GM21447 (cell line): ENCODE results near the gene APCDD1L.

ENCODE experiments used
- ATAC-seq: cut with Tn5 transposase; IDR thresholded peaks from one replicate; pipeline ENCODE4 v1.9.1; 2021; ENCODE audit not compliant: unreplicated experiment

Gene APCDD1L

DNA sequence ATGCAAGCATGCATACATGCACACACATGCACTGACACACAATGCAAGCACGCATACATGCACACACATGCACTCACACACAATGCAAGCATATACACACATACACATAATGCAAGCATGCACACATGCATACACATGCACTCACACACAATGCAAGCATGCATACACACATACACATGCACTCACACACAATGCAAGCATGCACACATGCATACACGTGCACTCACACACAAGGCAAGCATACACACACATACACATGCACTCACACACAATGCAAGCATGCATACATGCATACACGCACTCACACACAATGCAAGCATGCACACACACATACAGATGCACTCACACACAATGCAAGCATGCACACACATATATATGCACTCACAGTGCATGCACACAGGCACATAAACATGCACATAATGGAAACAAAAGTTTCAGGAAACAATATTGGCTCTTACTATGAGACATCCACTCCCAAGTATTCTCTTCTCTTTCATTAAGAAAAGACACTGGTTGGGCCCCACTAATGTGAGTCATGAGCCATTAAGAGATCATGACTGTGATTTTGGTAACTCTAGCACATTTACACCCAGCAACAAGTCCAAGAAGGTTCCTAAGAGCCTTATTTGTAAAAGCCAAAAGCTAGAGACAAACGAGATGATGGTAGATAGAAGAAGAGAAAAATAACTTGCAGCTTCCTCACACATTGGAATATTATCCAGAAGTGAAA is 22.2 kb downstream of the APCDD1L start:
- ATAC-seq, result no peak

DNA sequence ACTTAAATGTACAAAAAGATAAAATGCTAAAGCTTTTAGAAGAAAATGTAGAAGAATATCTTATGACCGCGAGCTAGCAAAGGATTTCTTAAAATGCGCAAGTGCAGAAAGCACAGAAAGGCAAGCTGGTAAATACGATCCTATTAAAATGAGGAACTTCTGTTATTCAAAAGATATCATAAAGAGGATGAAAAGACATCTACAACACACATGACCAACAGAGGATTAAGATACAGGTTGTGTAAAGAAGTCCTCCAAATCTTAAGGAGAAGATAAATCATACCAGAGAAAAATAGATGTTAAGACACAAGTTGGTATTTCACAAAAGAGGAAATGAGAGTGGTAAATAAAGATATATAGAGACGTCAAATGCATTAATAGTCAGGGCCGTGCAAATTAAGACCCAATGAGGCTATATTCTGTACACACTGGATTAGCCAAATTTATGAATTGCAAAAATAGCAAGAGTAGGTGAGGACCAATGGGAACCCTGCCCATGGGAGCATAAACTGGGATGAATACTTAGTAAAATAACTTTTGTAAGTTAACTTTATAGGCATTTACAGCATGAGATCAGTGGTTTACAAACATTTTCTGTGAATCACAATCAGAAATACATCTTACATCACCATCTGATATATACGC is 23.0 kb downstream of the APCDD1L start:
- no peak for ATAC-seq

DNA sequence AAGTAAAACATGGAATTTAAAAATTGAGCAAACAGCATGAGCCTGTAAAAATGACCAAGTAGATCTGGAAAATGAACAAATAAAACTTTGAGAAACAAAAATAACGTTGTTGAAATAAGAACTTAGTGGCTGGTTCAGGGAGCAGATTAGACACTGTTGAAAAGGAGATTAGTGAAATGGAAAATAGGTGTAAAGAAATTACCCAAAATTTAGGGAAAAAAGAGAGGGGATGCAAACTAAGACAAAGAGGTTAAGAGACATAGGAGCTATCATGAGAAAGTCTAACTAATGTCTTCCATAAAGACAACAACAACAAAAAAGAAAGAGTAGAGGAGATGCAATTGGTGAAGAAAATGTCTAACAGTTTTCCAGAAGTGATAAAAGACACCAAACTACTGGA is 29.0 kb downstream of the APCDD1L start:
- ATAC-seq, result no peak

DNA sequence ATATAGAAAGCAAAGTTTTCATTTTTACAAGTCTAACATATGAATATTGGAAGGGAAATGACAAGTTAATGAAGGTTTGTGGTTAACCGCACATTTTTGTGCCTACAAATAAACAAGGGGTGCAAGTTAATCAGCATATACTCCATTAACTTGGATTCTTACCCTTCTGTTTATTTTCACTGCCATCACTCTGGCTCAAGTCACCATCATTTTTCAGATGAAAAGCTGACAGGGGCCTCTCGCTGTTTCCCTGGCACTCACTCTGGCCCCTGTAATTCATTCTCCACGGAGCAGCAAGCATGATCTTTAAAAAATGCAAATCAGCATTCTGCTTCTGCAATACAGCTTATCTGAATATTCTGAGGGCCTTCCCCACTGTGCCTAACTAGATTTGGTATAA is 29.8 kb downstream of the APCDD1L start:
- ATAC-seq, result no peak

DNA sequence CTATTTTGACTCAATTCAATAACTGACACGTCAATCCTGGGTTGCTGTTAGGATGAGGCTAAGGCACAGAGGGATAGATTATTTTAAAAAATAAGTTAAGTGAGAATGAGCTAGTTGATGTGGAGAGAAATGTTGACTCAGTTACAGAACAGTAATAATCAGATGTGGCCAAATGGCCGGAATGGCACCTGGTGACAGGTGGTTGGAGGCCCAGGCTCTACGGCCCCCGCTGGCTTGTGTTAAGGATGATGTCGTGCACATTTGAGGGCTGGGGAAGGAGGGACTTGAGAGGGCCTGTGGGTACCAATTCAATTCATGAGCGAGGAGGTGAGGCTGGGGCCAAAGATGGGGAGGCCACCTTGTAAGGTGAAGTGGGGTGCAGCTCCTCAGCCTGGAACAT is 31.7 kb downstream of the APCDD1L start:
- ATAC-seq, result no peak

DNA sequence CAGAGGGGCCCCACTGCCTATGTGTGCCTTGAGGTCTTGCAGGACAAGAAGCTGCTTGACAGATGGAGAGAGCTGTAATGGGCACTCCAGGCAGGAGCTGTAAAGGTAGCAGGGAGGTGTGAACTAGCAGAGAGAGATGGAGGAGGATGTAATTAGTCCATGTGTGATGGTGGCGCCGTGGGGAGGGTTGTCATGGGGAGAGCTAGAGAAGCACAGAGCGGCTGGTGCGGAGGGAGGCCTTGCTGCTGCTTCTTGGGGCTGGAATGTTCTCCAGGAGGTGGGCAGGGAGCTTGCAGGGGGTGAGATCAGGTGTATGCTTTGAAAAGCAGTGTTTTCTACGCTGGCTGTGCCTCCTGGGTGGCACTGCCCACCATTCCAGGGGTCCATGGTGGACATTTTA is 32.1 kb downstream of the APCDD1L start:
- no peak for ATAC-seq

DNA sequence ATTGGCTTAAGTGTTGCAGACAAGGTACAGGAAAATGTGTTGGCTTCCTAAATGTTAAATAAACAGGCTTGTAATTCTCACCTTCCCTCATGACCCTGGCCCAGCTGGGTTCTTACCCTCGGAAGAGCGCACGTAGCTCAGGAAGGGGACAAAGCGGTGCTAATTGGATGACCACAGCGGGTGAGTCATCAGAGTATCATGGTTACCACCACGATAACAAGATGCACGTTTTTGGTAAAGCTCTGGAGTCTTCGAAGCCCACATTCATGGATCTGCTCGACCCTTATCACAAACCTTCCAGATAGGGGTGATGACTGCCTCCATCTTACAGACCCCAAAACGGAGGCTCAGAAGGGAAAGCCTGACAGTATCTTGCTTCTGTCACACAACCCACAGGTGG is 32.8 kb downstream of the APCDD1L start:
- ATAC-seq, result no peak

DNA sequence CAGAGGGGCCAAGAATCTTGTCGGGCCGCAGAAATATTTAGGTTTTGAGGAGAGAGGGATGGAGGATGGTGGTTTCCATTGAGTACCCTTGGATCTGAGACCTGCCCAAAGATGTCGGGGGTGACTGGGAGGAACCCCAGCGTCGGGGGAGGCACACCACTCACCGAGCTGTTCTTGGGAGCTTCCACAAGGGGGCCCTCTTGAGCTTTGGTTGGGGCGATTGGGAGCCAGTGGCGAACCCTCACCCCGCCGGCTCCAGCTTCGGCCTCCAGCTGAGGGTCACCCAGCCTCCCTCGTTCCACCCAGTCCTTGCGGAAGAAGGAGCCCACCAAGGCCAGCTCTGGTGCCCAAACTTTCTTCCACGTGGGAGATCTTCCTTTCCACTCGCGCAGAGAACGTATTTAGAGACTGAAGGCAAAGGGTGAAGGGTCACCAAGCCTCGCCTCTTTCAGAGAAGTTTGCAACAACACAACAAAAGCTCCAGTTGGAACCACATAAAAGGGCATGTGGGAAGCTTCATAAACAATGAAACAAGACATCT is 33.6 kb downstream of the APCDD1L start:
- ATAC-seq, result no peak

DNA sequence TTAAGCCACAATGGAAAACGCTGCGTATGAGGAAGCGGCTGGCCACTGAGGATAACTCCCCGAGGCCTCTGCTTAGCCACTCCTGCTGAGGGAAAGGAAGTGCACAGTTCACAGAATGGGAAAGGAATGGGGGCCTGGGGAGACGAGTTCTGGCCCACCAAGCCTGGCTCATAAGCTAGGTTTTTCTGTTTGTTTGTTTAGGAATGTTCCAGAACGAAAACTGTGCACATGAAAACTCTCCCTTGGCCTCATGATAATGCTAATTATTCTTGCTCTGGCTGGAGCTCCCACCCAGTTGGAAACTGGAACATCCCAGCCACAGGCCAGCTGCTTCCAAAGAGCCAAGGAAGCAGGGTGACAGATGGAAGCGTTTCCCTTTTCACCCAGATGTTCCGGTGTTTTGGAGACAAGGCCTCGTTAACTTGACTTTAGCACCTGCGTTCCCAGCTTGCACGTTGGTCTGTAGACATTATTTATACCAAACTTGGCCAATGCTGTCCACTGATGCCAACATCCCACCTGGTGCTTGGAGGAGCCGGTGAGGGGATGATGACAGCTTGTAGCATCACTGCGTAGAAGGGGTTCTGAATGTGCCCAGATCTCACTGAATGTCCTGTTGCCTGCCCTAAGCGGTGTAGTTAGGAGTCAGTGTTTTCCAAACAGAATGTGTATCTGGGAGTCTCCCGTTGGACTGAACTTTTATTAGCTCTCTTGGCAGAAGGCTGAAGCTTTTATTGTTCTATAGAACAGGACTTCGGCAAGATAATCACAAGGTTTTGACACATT is 34.5 kb downstream of the APCDD1L start:
- ATAC-seq, result no peak

DNA sequence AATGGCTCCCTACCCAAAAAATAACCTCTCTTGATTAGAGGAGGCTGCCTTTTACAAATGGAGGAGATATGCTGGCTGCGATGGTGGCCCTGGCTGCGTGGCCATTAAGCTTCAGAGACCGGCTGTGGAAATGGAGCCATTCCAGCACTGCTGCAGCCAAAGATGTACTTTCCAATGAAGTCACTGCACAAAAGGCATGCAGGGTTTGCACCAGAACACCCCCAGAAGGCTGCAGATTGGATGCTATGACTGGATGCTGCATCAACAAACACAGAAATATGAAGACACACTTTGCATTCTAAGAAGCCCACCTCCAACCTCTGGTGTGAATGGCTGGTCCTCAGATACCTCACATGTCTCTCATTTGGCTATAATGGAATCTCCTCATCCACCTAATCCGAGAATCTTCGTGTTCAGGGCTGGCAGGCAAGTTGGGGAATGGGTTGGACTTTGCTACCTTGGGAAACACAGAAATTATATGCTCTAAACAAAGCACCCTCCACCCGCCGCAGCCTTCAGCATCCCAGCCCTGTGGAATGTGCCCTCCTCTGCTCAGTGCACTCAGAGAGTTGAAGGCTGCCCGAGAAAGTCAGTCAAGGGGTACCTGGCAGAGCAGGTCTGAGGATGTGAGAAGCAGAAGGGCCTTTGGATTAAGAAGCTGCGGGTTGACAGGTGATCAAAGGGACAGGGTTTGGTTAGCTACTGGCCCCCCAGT is 35.3 kb downstream of the APCDD1L start:
- no peak for ATAC-seq

DNA sequence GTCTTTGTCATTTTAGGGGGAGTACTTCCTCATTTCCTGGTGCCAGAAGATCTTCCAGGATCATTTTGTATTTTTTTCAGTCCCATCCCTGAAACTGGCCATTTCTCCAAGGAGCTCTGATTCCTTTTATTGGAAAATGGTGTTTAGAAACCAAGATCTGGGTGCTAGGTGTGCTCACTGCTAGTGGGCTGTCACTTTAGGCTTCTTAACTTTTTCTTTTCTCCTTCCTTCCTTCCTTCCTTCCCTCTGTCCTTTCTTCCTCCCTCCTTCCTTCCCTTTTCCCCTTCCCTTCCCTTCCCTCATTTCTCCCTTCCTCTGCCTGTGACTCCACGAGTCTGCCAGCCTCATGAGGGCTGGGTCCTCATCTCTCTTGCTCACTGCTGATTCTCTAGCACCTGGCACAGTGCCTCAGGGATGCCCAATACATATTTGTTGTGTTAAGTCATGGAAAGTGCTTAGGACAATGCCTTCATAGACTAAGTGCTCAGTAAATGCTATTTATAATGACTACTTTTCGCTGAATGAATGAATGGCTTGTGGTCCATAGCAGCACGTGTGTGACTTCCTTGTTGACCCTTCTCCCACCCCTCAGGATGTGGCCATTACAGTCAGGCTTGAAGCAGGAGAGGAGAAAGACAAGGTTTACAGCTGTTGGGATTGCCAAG is 36.9 kb downstream of the APCDD1L start:
- ATAC-seq, result no peak

DNA sequence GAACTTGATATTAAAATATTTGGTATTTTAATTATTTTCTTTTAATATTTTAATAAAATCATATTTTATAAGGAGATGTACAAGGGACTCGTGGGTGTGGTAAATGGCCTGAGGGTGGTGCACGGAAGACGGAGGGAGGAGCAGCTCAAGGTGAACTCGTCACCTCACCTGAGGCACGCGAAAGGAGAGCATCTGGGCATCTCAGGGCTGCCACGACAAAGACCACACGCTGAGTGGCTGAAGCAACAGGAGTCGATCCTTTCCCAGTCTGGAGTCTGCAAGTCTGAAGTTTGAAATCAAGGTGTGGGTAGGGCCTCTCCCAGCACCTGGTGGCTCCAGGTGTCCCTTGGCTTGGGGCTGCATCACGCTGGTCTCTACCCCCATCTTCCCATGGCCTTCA is 39.7 kb downstream of the APCDD1L start:
- no peak for ATAC-seq

DNA sequence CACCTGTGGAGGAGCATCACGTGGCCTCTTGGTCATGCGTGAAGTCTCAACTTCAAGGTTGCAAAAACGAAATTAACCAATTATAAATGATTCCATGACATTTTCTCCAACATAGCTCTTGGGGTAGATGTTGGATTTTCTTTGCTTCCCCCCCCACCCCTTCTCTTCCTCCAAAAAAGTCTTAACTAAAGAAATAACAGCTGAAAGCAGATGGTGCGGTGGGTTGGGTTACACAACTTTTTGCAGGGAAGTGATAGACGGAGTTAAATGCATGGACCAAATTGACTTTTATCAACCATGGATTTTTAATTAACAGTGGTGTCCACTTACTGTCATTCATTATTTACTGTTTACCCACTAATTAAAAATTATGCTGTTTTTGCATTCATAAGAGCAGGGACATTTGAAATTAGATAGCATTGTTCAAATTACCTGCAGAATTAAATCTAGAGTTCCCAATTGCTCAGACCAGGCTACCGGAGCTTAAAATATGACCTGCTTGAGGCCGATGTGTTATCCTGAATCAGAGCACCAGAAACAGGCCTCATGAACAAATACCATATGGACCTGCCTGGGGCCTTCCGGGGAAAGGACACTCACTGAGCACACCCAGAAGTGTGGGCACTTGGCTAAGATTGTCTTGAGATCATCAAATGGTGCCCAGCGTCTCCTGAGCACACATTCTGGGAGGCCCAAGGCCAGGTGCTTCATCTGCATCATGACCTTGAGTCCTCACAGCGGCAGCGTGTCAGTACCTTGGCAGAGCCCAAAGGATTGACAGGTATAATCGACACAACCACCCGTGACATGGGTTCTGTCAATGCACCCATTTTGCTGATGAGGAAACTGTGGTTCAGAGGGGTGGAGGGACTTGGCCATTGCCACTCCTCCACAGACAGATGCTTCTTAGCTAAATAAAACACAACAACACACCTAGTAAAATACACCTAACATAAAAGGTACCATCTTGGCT is 41.5 kb downstream of the APCDD1L start:
- ATAC-seq, result no peak

DNA sequence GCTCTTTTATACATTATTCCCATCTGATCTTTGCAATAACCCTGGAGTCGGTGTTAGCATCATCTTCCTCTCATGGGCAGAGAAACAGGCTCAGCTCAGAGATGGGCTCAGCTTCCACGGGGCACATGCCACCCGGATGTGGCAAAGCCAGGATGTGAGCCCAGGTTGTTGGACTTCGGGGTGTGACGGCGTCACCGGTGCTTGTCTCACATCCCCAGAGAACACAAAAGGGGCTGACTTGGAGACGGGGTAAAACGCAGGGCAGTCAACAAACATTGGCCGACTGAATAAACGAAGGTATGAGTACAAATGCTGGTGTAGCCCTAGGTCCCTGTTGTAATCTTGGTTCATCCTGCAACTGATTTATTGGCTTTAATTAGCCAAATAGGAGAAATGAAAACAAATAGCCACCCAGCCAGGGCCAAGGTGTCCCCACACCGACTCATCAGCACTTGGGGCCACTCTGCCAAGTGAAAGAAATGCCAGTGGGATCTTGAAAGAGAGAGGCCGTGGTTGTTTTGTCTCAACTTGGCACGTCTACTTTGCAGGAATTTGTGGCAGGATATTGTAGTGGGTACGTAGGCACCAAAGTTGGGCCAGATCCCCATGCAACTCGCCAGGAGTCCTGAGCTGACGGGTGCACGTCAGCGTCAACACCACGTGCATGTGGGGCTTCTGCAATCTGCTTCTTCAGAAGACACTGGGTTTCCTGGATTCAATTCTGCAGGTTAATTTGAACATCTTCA is 42.8 kb downstream of the APCDD1L start:
- no peak for ATAC-seq

DNA sequence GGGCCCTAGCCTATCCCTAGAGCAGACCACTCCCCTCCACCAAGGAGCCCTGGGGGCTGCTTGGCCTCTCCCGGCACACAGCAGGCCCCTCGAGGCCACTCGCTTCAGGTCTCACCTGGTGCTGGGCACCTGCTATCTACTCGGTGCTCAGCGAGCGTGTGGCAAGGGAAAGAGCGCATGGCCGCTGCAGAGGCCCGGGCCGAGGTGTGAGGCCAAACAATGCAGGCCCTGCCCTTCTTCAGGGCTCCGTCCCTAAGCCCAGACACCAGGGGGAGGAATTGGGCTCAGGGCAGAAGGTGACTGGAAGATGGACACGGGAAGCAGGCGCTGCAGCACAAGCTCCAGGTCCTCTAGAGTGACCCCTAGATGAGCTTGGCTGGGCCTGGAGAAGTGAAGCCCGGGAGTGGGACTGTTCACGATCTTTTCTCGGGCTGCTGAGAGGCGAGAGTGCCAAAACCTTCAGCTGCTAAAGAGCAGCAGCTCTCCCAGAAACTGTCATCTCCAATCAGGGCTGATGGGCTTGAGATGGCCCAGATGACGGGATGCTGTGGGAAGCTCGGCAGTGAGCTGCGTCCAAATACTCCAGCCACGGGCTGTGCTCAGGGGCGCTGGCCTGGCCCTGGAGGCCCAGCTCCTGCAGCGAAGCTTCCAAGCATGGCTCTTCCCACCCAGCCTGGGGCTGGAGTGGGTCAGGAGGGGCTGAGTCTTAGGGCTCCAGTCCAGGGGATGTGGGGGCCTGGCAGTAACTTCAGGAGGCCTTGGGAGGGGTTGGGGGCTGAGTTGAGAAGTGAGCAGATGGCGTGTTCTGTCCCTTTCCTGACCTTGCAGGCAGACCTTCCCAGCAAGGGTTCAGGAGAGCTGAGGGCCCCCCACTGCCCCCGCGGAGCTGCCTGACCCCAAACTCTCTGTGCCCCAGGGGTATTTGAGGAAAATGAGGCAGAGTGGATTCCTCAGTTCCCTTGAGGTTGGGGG is 43.7 kb downstream of the APCDD1L start:
- ATAC-seq, result no peak

DNA sequence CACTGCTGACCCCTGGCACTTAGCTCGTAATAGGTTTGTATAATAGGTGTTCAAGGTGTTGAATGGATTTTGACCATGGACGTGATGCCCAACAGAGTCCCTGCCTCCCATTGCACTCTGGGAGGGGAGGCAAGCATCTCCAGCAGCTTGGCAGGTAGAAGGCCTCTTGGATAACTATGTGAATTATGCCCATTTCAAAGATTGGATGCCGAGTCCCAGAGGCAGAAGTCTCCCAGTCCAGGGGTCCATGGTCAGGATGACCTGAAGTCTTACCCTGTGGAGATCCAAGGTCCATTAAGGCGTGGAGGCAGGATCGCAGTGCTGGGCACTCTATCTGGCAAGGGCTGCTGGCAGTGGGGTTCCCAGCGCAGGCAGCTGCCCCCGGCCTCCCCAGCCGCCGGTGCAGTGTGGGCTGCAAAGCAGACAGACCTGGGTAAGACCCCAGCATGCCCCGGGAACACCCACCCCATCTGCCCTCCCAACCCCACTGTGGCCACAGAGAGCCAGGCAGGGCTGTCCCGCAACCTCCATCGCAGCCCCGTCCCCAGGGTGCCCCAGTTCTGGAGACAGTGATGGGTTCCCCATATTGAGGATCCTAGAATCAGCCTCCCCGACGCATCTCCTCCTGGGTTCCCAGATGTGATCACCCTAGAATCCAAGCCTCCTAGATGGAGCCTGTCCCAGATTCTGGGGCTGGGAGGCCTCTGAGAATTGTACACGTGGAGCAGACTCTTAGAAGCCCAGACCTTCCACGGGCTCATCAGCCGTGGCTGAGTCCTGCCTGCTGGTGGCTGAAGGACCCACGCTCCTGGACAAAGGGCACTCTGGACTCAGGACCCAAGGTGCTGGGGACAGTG is 44.6 kb downstream of the APCDD1L start:
- no peak for ATAC-seq

DNA sequence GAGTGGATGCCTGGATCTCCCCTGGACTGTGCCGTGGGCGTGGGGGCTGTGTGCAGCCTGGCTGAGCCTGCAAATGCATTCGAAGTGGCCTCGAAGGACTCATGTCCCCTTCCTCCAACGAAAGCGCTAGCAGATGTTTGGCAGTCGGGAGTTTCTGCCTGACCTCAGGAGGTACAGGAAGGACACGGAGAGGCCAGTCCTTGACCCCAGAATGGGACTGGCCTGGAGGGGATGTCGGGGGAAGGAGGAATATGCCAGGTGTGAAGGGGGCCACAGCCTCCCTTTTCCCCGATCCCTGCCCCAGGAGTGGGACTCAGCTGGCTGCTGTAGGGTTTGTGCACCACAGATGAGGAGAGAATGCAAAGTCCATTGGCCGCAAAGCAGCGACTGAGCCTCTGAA is 45.6 kb downstream of the APCDD1L start:
- no peak for ATAC-seq
